GM21360 (cell line): ENCODE data around the gene SSMEM1.
"Not testable (repeated sequence)": the region's sequence is repeated elsewhere in the genome, so short reads cannot be mapped to it uniquely, and the experiment has no call there.

Experiments
- ATAC-seq: cut with Tn5 transposase; IDR thresholded peaks from one replicate; pipeline ENCODE4 v1.9.1; 2021; ENCODE audit warnings: mild to moderate bottlenecking, moderate library complexity; ENCODE audit not compliant: unreplicated experiment

SSMEM1 gene

DNA sequence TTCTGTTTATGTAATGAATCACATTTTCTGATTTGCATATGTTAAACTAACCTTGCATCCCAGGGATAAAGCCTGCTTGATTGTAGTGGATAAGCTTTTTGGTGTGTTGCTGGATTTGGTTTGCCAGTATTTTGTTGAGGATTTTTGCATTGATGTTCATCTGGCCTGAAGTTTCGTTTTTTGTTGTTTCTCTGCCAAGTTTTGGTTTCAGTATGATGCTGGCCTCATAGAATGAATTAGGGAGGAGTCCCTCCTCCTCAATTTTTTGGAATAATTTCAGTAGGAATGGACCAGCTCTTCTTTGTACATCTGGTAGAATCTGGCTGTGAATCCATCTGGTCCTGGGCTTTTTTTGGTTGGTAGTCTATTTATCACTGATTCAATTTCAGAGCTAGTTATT, 35.8 kb downstream of the SSMEM1 start:
- not testable (repeated sequence) for ATAC-seq

- ATAC-seq, result not testable (repeated sequence)
Observed at GRCh38 chr7:130246491-130246890, 38.8 kb downstream of the SSMEM1 start.

DNA sequence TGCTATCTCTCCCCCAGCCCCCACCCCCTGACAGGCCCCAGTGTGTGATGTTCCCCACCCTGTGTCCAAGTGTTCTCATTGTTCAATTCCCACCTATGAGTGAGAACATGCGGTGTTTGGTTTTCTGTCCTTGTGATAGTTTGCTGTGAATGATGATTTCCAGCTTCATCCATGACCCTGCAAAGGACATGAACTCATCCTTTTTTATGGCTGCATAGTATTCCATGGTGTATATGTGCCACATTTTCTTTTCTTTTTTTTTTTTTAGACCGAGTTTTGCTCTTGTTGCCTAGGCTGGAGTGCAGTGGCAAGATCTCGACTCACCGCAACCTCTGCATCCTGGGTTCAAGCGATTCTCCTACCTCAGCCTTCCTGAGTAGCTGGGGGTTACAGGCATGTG, 41.2 kb downstream of the SSMEM1 start:
- ATAC-seq, result not testable (repeated sequence)

DNA sequence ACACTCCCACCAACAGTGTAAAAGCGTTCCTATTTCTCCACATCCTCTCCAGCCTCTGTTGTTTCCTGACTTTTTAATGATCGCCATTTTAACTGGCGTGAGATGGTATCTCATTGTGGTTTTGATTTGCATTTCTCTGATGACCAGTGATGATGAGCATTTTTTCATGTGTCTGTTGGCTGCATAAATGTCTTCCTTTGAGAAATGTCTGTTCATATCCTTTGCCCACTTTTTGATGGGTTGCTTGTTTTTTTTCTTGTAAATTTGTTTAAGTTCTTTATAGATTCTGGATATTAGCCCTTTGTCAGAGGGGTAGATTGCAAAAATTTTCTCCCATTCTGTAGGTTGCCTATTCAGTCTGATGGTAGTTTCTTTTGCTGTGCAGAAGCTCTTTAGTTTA, 42.0 kb downstream of the SSMEM1 start:
- not testable (repeated sequence) for ATAC-seq

DNA sequence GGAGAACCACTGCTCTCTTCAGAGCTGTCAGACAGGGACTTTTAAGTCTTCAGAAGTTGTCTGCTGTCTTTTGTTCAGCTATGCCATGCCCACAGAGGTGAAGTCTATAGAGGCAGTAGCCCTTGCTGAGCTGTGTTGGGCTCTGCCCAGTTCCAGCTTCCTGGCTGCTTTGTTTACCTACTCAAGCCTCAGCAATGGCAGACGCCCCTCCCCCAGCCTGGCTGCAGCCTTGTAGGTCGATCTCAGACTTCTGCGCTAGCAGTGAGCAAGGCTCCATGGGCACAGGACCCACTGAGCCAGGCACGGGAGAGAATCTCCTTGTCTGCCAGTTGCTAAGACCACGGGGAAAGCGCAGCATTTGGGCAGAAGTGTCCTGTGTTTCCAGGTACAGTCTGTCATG, 46.9 kb downstream of the SSMEM1 start:
- no peak for ATAC-seq

DNA sequence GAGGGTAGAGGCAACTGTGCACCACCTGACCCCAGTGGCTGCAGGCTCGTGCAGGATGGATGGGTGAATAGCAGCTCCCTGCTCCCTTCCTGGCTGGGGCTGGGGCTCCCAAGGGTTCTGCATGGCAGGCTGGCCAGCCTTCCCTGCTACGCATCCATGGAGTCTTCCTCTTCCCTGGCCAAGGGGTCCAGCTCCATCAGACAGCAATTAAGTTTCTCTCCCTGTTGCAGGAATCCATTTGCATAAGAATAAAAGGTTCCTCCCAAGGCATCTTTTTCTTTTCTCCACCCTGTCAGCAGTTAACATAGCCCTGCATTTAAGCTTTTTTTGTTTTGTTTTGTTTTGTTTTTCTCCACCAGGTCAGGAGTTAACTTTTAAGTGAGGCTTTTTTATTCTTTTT, 49.0 kb downstream of the SSMEM1 start:
- ATAC-seq, result no peak

DNA sequence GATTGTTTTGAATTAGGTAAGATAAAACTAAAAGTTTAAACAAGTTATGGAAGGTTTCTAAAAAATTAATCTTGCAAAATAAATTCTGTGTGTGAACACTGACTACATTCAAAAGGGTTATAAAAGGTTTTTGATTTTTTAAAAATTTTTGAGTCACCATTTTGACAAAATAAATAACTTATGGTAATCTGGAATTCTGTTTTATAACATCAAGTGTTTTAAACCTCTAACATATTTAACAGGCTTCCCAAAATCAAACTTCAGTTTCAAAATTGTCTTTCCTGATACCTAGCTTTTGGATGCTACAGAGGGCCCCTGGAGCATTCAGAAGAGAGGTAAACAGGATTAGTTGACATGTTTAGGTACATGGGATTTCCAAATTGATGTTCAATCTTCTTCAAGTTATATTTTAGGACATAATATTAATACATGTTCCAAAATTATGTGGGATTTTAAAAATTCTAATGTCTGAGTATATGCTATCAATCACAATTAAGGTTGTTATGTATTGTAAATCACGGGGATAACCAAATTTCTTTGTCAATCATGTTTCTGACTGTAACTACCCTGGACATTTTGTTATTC, 50.9 kb downstream of the SSMEM1 start:
- ATAC-seq, result no peak

GRCh38 chr7:130262448-130262847, 54.8 kb downstream of the SSMEM1 start:
- no peak for ATAC-seq

DNA sequence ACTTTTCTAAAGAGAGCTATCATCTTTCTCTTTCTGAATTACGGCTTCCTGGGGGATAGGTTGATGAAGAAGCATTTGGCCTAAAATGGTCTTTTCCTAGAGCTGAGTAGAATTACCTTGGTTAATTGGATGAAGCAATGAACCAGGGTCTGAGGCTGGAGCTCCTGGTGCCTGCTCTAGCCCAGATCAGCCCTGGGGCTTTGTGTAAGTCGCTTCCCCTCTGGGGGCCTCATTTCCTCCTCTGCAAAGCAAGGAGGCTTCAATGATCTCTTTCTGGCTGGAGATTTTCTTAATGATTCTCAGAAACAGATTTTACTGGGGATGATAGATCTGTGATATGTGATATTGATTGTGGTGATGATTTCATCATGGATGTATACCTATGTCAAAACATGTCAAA, 55.5 kb downstream of the SSMEM1 start:
- no peak for ATAC-seq
